ENCODE measurements around the gene PELI2. TPM values are rescaled to one million over a fixed set of nuclear protein-coding genes. Genes with fewer than 3 reads are reported as not detected.

The PELI2 gene
- total RNA-seq, 1 donor from 2014 or later: 40.6 TPM

DNA sequence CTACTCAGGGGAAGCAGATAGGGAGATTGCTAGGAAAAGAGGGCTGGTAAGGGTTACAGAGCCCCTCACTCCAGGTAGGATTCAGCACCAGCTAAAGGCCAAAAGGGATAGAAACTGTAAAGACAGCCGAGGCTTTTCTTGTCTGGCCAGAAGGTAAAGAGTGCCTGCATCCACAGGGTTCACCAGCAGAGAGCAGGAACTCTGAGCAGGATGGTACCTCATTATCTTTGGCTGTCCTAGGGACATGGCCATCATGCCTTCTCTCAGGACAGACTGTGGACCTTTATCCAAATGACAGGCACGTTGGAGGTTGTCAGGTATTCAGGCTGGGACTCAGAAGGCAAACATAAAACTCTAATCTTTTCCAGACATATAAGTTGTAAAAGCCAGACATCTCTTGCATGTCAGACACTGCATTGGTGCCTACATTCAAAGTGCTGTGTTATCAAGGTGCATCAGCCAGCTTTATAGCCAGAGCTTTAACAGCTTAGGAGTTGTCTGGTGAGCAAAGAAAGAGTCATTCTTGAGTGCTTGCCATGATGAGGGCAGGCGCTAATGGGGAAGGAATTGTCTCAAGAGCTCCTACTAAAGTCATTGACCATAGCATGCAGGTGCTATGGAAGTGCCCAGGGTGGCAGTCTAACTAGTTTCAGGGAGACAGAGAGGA lies 89.5 kb downstream of the PELI2 start:
- peaks cover 3% of the 10 kb centered on the region for H3K27me3 Mint-ChIP-seq (ENCODE audit: unreplicated experiment)
- H3K4me1 Mint-ChIP-seq (ENCODE audit: unreplicated experiment): peaks cover 7% of the 10 kb centered on the region
- peak overlapping the region; percentile 19 for H3K4me3 Mint-ChIP-seq (ENCODE audit: unreplicated experiment)
- no peaks in the 10 kb centered on the region for H3K36me3 Mint-ChIP-seq (ENCODE audit: low read depth, unreplicated experiment)
- TF ChIP-seq, protein P1, sequence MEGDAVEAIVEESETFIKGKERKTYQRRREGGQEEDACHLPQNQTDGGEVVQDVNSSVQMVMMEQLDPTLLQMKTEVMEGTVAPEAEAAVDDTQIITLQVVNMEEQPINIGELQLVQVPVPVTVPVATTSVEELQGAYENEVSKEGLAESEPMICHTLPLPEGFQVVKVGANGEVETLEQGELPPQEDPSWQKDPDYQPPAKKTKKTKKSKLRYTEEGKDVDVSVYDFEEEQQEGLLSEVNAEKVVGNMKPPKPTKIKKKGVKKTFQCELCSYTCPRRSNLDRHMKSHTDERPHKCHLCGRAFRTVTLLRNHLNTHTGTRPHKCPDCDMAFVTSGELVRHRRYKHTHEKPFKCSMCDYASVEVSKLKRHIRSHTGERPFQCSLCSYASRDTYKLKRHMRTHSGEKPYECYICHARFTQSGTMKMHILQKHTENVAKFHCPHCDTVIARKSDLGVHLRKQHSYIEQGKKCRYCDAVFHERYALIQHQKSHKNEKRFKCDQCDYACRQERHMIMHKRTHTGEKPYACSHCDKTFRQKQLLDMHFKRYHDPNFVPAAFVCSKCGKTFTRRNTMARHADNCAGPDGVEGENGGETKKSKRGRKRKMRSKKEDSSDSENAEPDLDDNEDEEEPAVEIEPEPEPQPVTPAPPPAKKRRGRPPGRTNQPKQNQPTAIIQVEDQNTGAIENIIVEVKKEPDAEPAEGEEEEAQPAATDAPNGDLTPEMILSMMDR (IDR thresholded peaks at IDR 0.05; ENCODE audit: unreplicated experiment): no peak
- H3K27ac Mint-ChIP-seq (ENCODE audit: unreplicated experiment): no peak overlapping the region
- no peaks in the 10 kb centered on the region for H3K9me3 Mint-ChIP-seq (ENCODE audit: unreplicated experiment)
- DNase-seq (ENCODE audit: low spot score): no peak

DNA sequence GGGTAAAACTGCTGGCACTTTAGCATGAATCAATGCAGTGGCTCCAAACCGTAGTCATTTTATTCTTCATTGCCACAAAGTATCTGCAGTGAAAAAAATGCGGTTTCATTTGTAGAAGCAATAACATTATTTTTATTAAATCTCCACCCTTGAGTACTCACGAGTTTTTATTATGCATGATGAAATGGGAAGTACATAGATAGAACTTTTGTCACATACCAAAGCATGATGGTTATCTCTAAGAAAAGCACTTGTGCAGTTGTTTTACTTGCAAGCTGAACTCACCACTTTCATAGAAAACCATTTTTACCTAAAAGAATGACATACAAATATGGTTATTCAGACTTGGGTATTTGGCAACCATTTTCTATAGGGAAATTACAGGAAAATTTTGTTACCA lies 90.3 kb downstream of the PELI2 start:
- Mint-ChIP-seq H3K9me3 (ENCODE audit: unreplicated experiment) (no peaks in the 10 kb centered on the region), H3K27ac (ENCODE audit: unreplicated experiment) (no peak overlapping the region), H3K36me3 (ENCODE audit: low read depth, unreplicated experiment) (peaks cover 3% of the 10 kb centered on the region), H3K4me3 (ENCODE audit: unreplicated experiment) (no peak overlapping the region), H3K4me1 (ENCODE audit: unreplicated experiment) (peaks cover 12% of the 10 kb centered on the region), H3K27me3 (ENCODE audit: unreplicated experiment) (peaks cover 4% of the 10 kb centered on the region)
- DNase-seq (ENCODE audit: low spot score): no peak
- TF ChIP-seq, protein P1 (IDR thresholded peaks at IDR 0.05; ENCODE audit: unreplicated experiment): no peak

DNA sequence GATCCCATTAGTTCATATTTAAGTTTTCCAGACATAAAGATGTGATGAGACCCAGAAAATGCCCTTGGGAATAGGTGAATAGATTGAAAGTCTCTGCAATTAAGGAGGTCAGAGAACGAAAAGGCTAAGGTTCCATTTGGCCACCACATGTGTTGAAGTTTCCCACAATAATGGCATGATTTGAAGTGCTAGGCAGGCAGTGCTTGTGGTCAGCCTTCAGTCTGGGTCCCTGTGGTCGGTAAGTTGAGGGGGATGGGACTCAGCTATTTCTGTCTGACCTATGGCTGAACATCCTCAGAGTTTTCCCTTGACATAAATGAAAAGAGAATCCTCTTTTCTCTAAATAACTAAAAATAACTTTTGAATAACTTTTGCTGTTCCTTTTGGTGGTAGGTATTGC lies 92.4 kb downstream of the PELI2 start:
- H3K9me3 Mint-ChIP-seq (ENCODE audit: unreplicated experiment): no peaks in the 10 kb centered on the region
- H3K4me3 Mint-ChIP-seq (ENCODE audit: unreplicated experiment): no peak overlapping the region
- TF ChIP-seq, protein P1 (IDR thresholded peaks at IDR 0.05; ENCODE audit: unreplicated experiment): no peak
- no peak for DNase-seq (ENCODE audit: low spot score)
- H3K27me3 Mint-ChIP-seq (ENCODE audit: unreplicated experiment): peaks cover 4% of the 10 kb centered on the region
- H3K27ac Mint-ChIP-seq (ENCODE audit: unreplicated experiment): no peak overlapping the region
- H3K4me1 Mint-ChIP-seq (ENCODE audit: unreplicated experiment): peaks cover 22% of the 10 kb centered on the region
- H3K36me3 Mint-ChIP-seq (ENCODE audit: low read depth, unreplicated experiment): peaks cover 4% of the 10 kb centered on the region

DNA sequence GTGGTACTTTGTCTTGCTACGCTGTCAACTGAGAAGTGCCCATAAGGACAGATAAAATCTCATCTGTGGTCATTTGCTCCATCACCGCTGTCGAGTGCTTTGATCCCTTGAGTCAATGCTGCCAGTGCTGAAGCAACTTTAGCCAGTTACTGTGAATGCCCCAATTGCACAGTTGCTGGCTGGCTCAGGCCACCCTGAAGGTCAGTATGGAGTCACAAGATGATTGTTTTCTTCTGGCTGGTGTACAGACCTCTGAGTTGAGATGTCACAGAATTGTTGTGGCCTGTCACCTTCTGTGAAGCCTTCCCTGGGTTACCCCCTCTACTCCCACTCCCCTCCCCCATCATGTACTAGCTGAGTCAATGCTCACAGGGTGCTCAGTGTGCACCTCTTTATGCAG lies 92.9 kb downstream of the PELI2 start:
- Mint-ChIP-seq H3K4me1 (ENCODE audit: unreplicated experiment) (peaks cover 24% of the 10 kb centered on the region), H3K27me3 (ENCODE audit: unreplicated experiment) (peaks cover 4% of the 10 kb centered on the region), H3K4me3 (ENCODE audit: unreplicated experiment) (no peak overlapping the region), H3K9me3 (ENCODE audit: unreplicated experiment) (no peaks in the 10 kb centered on the region), H3K36me3 (ENCODE audit: low read depth, unreplicated experiment) (peaks cover 4% of the 10 kb centered on the region), H3K27ac (ENCODE audit: unreplicated experiment) (no peak overlapping the region)
- DNase-seq (ENCODE audit: low spot score): no peak
- TF ChIP-seq, protein P1 (IDR thresholded peaks at IDR 0.05; ENCODE audit: unreplicated experiment): no peak

DNA sequence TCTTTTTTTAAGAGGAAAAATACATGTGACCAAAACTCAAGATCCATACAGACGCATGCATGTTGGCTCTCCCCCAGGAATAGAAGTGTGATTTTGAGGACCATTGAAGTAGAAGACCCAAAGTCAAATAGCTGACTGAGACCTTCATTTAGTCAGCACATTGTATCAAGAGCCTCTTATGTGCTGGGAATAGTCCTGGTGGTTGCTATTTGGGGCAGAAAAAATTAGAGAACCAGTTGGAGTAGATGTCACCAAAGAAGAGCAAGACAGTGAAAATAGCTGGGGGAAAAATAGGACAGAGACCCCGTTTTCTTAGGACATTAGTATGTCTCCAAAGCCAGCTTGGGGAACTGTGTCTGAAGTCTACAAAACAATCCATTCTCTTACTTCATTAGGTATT lies 93.6 kb downstream of the PELI2 start:
- no peak for DNase-seq (ENCODE audit: low spot score)
- Mint-ChIP-seq H3K27me3 (ENCODE audit: unreplicated experiment) (peaks cover 4% of the 10 kb centered on the region), H3K4me3 (ENCODE audit: unreplicated experiment) (no peak overlapping the region), H3K4me1 (ENCODE audit: unreplicated experiment) (peaks cover 32% of the 10 kb centered on the region), H3K27ac (ENCODE audit: unreplicated experiment) (no peak overlapping the region), H3K9me3 (ENCODE audit: unreplicated experiment) (no peaks in the 10 kb centered on the region), H3K36me3 (ENCODE audit: low read depth, unreplicated experiment) (peaks cover 4% of the 10 kb centered on the region)
- TF ChIP-seq, protein P1 (IDR thresholded peaks at IDR 0.05; ENCODE audit: unreplicated experiment): no peak

All from endothelial cell (in vitro differentiated cells).